Uterus (tissue), 2 donors: Measurements from ENCODE around the gene DNAH8.

Experiments
- CTCF ChIP-seq, 4 experiments: fragments of 200-600 bp in 2 of 4; fragments of 450-650 bp in 2 of 4; sonication (generic) in 2 of 4; IDR thresholded peaks; one replicate each; pipeline ENCODE4 v1.5.1; 2016 to 2019; ENCODE audit warnings: antibody characterized with exemption in 4 of 4, mild to moderate bottlenecking in 2 of 4, moderate library complexity in 1 of 4
- POLR2A ChIP-seq, 2 donors: fragments of 450-650 bp; IDR thresholded peaks; one replicate each; pipeline ENCODE4 v1.6.1; 2016; ENCODE audit warnings: antibody characterized with exemption in 2 of 2, mild to moderate bottlenecking in 1 of 2, moderate library complexity in 1 of 2

GRCh38 chr6:39047434-39048327 lies 332.6 kb downstream of the DNAH8 start:
- TF ChIP-seq CTCF (IDR thresholded peaks at IDR 0.05) (no peak), POLR2A (IDR thresholded peaks at IDR 0.05) (no peak)
